Measurements from ENCODE around the gene SLC1A7. TPM values are rescaled to one million over a fixed set of nuclear protein-coding genes. Genes with fewer than 3 reads are reported as not detected.

The SLC1A7 gene
- polyA plus RNA-seq, 2 of the 4 experiments (the other 2 are of a cell fraction) = 0.04 to 0.12 TPM

DNA sequence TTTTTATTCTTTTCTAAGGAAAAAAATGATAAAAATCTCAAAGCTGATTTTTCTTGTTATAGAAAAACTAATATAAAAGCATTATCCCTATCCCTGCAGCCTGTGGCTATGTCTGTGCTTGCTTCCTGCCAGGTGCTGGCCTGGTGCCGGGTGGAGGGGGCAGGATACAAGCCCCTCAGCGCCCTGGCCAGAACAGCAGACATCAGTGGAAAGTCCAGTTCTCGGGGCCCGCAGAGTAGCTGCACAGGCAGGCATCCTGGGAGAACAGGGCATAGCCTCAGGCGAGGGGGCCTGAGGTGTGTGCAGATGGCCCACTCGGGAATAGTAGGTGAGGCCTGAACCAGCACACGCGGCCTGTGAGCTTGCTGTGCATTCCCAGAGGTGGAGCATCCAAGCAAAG, 57.0 kb downstream of the SLC1A7 start (continued):
- TF ChIP-seq, protein P1, sequence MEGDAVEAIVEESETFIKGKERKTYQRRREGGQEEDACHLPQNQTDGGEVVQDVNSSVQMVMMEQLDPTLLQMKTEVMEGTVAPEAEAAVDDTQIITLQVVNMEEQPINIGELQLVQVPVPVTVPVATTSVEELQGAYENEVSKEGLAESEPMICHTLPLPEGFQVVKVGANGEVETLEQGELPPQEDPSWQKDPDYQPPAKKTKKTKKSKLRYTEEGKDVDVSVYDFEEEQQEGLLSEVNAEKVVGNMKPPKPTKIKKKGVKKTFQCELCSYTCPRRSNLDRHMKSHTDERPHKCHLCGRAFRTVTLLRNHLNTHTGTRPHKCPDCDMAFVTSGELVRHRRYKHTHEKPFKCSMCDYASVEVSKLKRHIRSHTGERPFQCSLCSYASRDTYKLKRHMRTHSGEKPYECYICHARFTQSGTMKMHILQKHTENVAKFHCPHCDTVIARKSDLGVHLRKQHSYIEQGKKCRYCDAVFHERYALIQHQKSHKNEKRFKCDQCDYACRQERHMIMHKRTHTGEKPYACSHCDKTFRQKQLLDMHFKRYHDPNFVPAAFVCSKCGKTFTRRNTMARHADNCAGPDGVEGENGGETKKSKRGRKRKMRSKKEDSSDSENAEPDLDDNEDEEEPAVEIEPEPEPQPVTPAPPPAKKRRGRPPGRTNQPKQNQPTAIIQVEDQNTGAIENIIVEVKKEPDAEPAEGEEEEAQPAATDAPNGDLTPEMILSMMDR (IDR thresholded peaks at IDR 0.05) = no peak
- TF ChIP-seq ZNF302 (CRISPR knock-in tag; IDR thresholded peaks at IDR 0.05) = no peak
- no peak for TF ChIP-seq ZC3H11A (IDR thresholded peaks at IDR 0.05)
- TF ChIP-seq, protein P2, sequence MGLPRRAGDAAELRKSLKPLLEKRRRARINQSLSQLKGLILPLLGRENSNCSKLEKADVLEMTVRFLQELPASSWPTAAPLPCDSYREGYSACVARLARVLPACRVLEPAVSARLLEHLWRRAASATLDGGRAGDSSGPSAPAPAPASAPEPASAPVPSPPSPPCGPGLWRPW (IDR thresholded peaks at IDR 0.05) = no peak
- TF ChIP-seq HDAC2 (IDR thresholded peaks at IDR 0.05) = no peak
- TF ChIP-seq HOXA7 (CRISPR knock-in tag; IDR thresholded peaks at IDR 0.05) = no peak
- no peak for TF ChIP-seq POLR2AphosphoS2 (conservative IDR thresholded peaks at IDR 0.05; ENCODE audit: low read length)
- TF ChIP-seq EHF (CRISPR knock-in tag; IDR thresholded peaks at IDR 0.05) = no peak

DNA sequence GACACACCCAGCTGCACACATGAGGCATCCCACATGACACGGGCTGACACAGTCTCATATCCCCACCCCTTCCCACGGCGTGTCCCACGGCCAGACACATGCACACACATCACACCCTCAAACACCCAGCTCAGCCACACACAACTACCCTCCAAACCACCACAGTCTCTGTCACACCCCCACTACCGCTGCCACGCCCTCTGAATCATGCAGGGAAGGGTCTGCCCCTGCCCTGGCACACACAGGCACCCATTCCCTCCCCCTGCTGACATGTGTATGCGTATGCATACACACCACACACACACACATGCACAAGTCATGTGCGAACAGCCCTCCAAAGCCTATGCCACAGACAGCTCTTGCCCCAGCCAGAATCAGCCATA, 57.9 kb downstream of the SLC1A7 start:
- 88% methylated on average over 8 of the region's 8 CpGs for WGBS (ENCODE audit: missing lambda C conversion rate)
- H3K4me3 ChIP-seq = no peak overlapping the region
- ATAC-seq (no peak), FAIRE-seq (no peak), DNase-seq (ENCODE audit: low read depth in 1 of 2, low spot score in 1 of 2) (no peak)
- no peaks in the 10 kb centered on the region for H3K9me3 ChIP-seq
- ChIA-PET CTCF (interaction anchor here (0.5 to 0.7 kb wide), 2 partner anchors 96 to 479 kb away, joined by 3 read pairs; no protein-coding TSS in a partner anchor), POLR2A (no interaction called here)
- peaks cover 17% of the 10 kb centered on the region for H3K4me1 ChIP-seq
- H3K4me2 ChIP-seq = no peak overlapping the region
- no peak overlapping the region; a peak in 1 of 6 replicates for H3K27ac ChIP-seq
- no peak for TF ChIP-seq GATA3 (IDR thresholded peaks at IDR 0.05; ENCODE audit: borderline replicate concordance)
- no peak for TF ChIP-seq FOXS1 (CRISPR knock-in tag; IDR thresholded peaks at IDR 0.05)
- TF ChIP-seq, protein P3, sequence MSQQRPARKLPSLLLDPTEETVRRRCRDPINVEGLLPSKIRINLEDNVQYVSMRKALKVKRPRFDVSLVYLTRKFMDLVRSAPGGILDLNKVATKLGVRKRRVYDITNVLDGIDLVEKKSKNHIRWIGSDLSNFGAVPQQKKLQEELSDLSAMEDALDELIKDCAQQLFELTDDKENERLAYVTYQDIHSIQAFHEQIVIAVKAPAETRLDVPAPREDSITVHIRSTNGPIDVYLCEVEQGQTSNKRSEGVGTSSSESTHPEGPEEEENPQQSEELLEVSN (IDR thresholded peaks at IDR 0.05; ENCODE audit: borderline replicate concordance, low read depth) = no peak
- no peak for TF ChIP-seq JUN (IDR thresholded peaks at IDR 0.05)
- TF ChIP-seq, protein P4, sequence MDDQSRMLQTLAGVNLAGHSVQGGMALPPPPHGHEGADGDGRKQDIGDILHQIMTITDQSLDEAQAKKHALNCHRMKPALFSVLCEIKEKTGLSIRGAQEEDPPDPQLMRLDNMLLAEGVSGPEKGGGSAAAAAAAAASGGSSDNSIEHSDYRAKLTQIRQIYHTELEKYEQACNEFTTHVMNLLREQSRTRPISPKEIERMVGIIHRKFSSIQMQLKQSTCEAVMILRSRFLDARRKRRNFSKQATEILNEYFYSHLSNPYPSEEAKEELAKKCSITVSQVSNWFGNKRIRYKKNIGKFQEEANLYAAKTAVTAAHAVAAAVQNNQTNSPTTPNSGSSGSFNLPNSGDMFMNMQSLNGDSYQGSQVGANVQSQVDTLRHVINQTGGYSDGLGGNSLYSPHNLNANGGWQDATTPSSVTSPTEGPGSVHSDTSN (IDR thresholded peaks at IDR 0.05) = no peak

DNA sequence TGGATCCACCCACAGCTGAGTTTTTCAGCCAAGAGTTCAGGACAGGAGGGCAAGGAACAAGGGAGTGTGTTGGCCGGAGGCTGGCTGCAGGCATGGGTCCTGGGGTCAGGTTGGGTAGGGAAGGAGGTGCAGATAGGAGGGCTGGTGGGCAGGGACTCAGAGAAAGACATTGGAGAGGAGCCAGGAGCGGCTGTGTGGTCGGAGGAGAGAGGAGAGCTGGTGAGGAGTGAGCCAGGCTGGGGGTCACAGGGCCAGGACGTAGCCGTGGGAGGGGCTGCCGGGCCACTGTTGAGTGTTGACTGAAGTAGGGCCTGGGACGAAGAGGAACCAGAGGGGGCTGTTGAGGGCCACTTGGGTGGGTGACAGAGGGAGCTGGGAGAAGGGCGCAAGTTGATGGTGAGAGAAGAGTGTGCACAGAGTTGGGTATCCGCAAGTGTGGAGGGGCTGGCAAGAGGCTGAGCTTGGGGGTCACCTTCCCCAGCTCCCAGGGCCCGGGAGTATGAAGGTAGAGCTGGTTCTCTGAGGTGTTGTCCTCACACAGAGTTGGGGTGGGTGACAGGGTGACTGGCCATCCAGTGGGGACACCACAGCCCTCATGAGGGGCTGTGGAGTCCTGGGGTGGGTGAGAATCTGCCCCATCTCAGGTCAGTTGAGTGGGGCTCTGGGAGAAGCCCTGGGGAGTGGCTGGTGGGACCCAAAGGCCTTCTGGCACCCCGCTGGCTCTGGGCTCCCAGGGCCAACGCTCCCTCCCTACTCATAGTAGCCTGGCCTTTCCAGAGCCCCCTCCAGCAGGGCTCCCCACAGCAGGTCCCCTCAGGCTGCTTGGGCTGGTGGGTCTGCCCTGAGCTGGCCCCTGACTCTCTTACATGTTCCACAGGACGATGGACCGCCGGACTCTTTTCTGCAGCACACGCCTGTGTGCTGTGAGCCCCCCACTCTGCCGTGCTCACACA, 58.5 kb downstream of the SLC1A7 start:
- WGBS (ENCODE audit: missing lambda C conversion rate) = 85% methylated on average over 16 of the region's 17 CpGs
- ATAC-seq = no peak
- TF ChIP-seq HDAC2 (IDR thresholded peaks at IDR 0.05) = no peak
- Histone ChIP-seq H3K27ac (peak overlapping the region in 1 of 2 experiments; percentile 13; a peak in 1 of 6 replicates), H3K4me3 (no peak overlapping the region), H3K9me3 (no peaks in the 10 kb centered on the region), H3K4me2 (no peak overlapping the region), H3K4me1 (peaks cover 10% of the 10 kb centered on the region)
- no peak for DNase-seq (ENCODE audit: low read depth in 1 of 2, low spot score in 1 of 2)
- FAIRE-seq = no peak
- ChIA-PET POLR2A (no interaction called here), CTCF (interaction anchor here (0.7 kb wide), 1 partner anchor 96 kb away, joined by 3 read pairs; no protein-coding TSS in a partner anchor)

DNA sequence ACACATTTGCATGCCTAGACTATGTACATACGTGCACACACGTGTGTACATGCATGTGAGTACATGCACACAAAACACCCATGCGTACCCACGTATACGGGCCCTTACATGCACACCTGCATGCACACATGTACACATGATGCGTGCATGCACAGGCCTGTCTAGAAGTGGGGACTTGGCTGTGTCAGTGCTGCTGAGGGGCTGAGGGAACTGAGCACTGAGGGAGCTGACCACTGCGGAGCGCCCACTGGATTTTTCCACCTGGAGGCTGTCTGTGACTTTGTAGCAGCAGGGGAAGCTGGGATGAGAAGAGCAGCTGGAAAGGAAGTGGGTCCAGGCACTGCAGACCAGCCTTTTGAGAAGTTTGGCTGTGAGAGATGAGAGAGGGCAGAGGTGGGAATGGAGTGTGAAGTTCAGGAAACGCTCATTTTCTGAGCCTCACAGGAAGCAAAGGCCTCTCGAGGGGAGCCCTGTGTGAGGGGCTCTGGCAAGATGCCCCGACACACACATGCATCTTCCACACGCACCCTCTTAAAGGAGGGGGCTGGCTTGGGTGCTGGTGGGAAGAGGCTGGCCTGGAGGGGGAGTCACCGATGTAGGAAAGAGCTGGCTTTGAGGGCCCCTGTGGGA, 59.5 kb downstream of the SLC1A7 start:
- no peak for DNase-seq (ENCODE audit: low read depth in 1 of 2, low spot score in 1 of 2)
- ATAC-seq = no peak
- POLR2A ChIA-PET = no interaction called here
- TF ChIP-seq EHF (CRISPR knock-in tag; IDR thresholded peaks at IDR 0.05) (no peak), CBX8 (IDR thresholded peaks at IDR 0.05) (no peak), TFCP2L1 (CRISPR knock-in tag; IDR thresholded peaks at IDR 0.05) (no peak), MAFK (IDR thresholded peaks at IDR 0.05; ENCODE audit: partially characterized antibody) (no peak), RAD21 (conservative IDR thresholded peaks at IDR 0.05 in 1 of 2, IDR thresholded peaks at IDR 0.05 in 1 of 2) (no peak), JUN (IDR thresholded peaks at IDR 0.05) (no peak), HOXB5 (CRISPR knock-in tag; IDR thresholded peaks at IDR 0.05) (no peak), ZSCAN20 (CRISPR knock-in tag; IDR thresholded peaks at IDR 0.05) (no peak), POLR2AphosphoS2 (conservative IDR thresholded peaks at IDR 0.05; ENCODE audit: low read length) (no peak), JUNB (IDR thresholded peaks at IDR 0.05) (no peak), GATA3 (IDR thresholded peaks at IDR 0.05; ENCODE audit: borderline replicate concordance) (no peak), ZC3H11A (IDR thresholded peaks at IDR 0.05) (no peak), PHF8 (IDR thresholded peaks at IDR 0.05; ENCODE audit: borderline replicate concordance, low read depth) (no peak), SREBF2 (IDR thresholded peaks at IDR 0.05) (no peak), EHMT2 (IDR thresholded peaks at IDR 0.05; ENCODE audit: low read depth) (no peak)
- TF ChIP-seq, protein P5, sequence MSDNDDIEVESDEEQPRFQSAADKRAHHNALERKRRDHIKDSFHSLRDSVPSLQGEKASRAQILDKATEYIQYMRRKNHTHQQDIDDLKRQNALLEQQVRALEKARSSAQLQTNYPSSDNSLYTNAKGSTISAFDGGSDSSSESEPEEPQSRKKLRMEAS (IDR thresholded peaks at IDR 0.05) = no peak
- TF ChIP-seq, protein P3 (IDR thresholded peaks at IDR 0.05; ENCODE audit: borderline replicate concordance, low read depth) = no peak

More for the DNA sequence above, 59.5 kb downstream of the SLC1A7 start:
- CTCF ChIA-PET = no interaction called here
- FAIRE-seq = no peak
- Histone ChIP-seq H3K4me3 (no peak overlapping the region), H3K9me3 (no peaks in the 10 kb centered on the region), H3K27ac (no peak overlapping the region), H3K4me1 (peaks cover 8% of the 10 kb centered on the region; the same call in 2 of the 3 replicates), H3K4me2 (no peak overlapping the region)
- WGBS (ENCODE audit: missing lambda C conversion rate) = 93% methylated on average over 13 of the region's 13 CpGs

Data from A549 (cell line).